ENCODE measurements around the gene TMEM163.
A peak's percentile ranks its signal among the peaks of the same experiment; 100 is the strongest.

The TMEM163 gene

GRCh38 chr2:134704173-134704572 is 14.6 kb downstream of the TMEM163 start:
- TF ChIP-seq JUND (IDR thresholded peaks at IDR 0.05; ENCODE audit: low read depth): no peak
- in situ Hi-C loops (cut with HindIII; ENCODE audit: low pct_unique_long_range_greater_than_20kb, low sequenced_read_pairs): no loop called here
- DNase-seq (ENCODE audit: low read depth in 1 of 2, low spot score in 1 of 2): no peak

DNA sequence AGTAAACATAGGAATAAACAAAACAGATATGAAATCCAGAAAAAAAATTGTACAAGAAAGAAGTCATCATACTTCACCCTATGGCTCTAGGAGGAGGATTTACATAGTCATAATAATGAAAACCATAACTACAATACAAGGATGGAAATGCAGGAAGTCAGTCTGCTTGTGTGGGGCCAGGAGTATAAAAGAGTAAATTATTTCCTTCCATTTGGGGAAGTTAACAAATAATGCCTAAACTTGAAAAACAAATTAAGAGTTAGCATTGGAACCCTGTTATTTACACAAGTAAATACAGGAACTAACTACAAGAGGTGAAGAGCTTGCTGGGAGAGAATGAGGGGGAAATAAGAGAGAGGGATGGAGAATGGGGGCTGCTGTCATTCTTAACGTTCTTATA is 15.4 kb downstream of the TMEM163 start:
- TF ChIP-seq JUND (IDR thresholded peaks at IDR 0.05; ENCODE audit: low read depth): no peak

GRCh38 chr2:134700730-134701129 is 18.1 kb downstream of the TMEM163 start:
- no peak for DNase-seq (ENCODE audit: low read depth in 1 of 2, low spot score in 1 of 2)
- in situ Hi-C loops (cut with HindIII; ENCODE audit: low pct_unique_long_range_greater_than_20kb, low sequenced_read_pairs): no loop called here
- TF ChIP-seq JUND (IDR thresholded peaks at IDR 0.05; ENCODE audit: low read depth): no peak

More for the DNA sequence above, 15.4 kb downstream of the TMEM163 start:
- no peak for DNase-seq (ENCODE audit: low read depth in 1 of 2, low spot score in 1 of 2)
- in situ Hi-C loops (cut with HindIII; ENCODE audit: low pct_unique_long_range_greater_than_20kb, low sequenced_read_pairs): no loop called here

- in situ Hi-C loops (cut with HindIII; ENCODE audit: low pct_unique_long_range_greater_than_20kb, low sequenced_read_pairs): no loop called here
- DNase-seq (ENCODE audit: low read depth in 1 of 2, low spot score in 1 of 2): no peak
- TF ChIP-seq JUND (IDR thresholded peaks at IDR 0.05; ENCODE audit: low read depth): no peak
Observed at GRCh38 chr2:134694411-134694810, 24.4 kb downstream of the TMEM163 start.

- in situ Hi-C loops (cut with HindIII; ENCODE audit: low pct_unique_long_range_greater_than_20kb, low sequenced_read_pairs): no loop called here
- no peak for DNase-seq (ENCODE audit: low read depth in 1 of 2, low spot score in 1 of 2)
Observed at GRCh38 chr2:134693359-134694330, 25.2 kb downstream of the TMEM163 start.

GRCh38 chr2:134692499-134692898 is 26.3 kb downstream of the TMEM163 start:
- TF ChIP-seq JUND (IDR thresholded peaks at IDR 0.05; ENCODE audit: low read depth): no peak
- in situ Hi-C loops (cut with HindIII; ENCODE audit: low pct_unique_long_range_greater_than_20kb, low sequenced_read_pairs): no loop called here
- DNase-seq (ENCODE audit: low read depth in 1 of 2, low spot score in 1 of 2): peak in 1 of 2 experiments; percentile 18

More at GRCh38 chr2:134693359-134694330, 25.2 kb downstream of the TMEM163 start:
- TF ChIP-seq JUND (IDR thresholded peaks at IDR 0.05; ENCODE audit: low read depth): no peak

DNA sequence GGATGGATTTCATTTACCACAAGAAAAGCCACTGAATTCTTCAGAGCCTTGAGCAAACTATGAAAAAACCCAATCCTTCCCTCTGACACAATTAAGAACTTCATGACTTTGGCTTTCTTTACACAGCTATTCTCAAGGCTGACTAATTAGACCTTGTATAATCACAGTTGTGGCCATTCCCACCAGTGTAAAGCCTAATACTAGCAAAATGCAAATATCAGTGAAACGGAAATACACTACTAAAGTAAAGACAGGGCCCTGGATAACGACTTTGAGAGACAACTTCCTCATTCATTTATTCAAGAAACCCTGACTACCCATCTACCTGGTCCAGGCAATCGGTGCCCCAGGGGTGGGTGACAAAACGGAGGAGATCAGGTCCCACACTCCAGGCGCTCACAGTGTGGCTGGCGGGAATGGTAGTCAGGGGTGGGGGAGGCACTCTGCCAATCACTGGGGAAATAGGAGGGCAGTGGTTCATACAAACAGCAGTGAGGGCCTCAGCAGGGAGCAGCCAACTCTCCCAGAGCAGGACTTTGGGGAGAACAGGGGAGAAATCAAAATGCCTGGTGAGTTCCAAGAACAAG is 28.1 kb downstream of the TMEM163 start:
- no peak for TF ChIP-seq JUND (IDR thresholded peaks at IDR 0.05; ENCODE audit: low read depth)
- in situ Hi-C loops (cut with HindIII; ENCODE audit: low pct_unique_long_range_greater_than_20kb, low sequenced_read_pairs): no loop called here

GRCh38 chr2:134689315-134689714 is 29.5 kb downstream of the TMEM163 start:
- no peak for DNase-seq (ENCODE audit: low read depth in 1 of 2, low spot score in 1 of 2)
- no peak for TF ChIP-seq JUND (IDR thresholded peaks at IDR 0.05; ENCODE audit: low read depth)
- in situ Hi-C loops (cut with HindIII; ENCODE audit: low pct_unique_long_range_greater_than_20kb, low sequenced_read_pairs): no loop called here

More for the DNA sequence above, 28.1 kb downstream of the TMEM163 start:
- no peak for DNase-seq (ENCODE audit: low read depth in 1 of 2, low spot score in 1 of 2)

GRCh38 chr2:134685967-134686366 is 32.8 kb downstream of the TMEM163 start:
- no peak for TF ChIP-seq JUND (IDR thresholded peaks at IDR 0.05; ENCODE audit: low read depth)
- no peak for DNase-seq (ENCODE audit: low read depth in 1 of 2, low spot score in 1 of 2)
- in situ Hi-C loops (cut with HindIII; ENCODE audit: low pct_unique_long_range_greater_than_20kb, low sequenced_read_pairs): no loop called here

GRCh38 chr2:134683561-134684112 is 35.2 kb downstream of the TMEM163 start:
- in situ Hi-C loops (cut with HindIII; ENCODE audit: low pct_unique_long_range_greater_than_20kb, low sequenced_read_pairs): no loop called here
- no peak for DNase-seq (ENCODE audit: low read depth in 1 of 2, low spot score in 1 of 2)
- TF ChIP-seq JUND (IDR thresholded peaks at IDR 0.05; ENCODE audit: low read depth): no peak

DNA sequence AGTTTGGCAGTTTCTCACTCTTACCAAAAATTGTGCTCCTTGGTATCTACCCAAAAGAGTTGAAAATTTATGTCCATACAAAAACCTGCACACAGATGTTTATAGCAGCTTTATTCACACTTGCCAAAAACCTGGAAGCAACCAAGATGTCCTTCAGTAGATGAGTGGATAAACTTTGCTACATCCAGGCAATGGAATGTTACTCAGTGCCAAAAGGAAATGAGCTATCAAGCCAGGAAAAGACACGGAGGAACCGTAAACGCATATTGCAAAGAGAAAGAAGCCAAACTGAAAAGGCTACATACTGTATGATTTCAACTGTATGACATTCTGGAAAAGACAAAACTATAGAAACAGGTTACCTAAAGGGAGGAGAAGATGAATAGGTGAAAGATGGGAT is 36.1 kb downstream of the TMEM163 start:
- in situ Hi-C loops (cut with HindIII; ENCODE audit: low pct_unique_long_range_greater_than_20kb, low sequenced_read_pairs): no loop called here
- DNase-seq (ENCODE audit: low read depth in 1 of 2, low spot score in 1 of 2): no peak
- no peak for TF ChIP-seq JUND (IDR thresholded peaks at IDR 0.05; ENCODE audit: low read depth)

GRCh38 chr2:134681201-134681600 is 37.6 kb downstream of the TMEM163 start:
- DNase-seq (ENCODE audit: low read depth in 1 of 2, low spot score in 1 of 2): no peak
- in situ Hi-C loops (cut with HindIII; ENCODE audit: low pct_unique_long_range_greater_than_20kb, low sequenced_read_pairs): no loop called here
- TF ChIP-seq JUND (IDR thresholded peaks at IDR 0.05; ENCODE audit: low read depth): no peak

- in situ Hi-C loops (cut with HindIII; ENCODE audit: low pct_unique_long_range_greater_than_20kb, low sequenced_read_pairs): no loop called here
- DNase-seq (ENCODE audit: low read depth in 1 of 2, low spot score in 1 of 2): no peak
- TF ChIP-seq JUND (IDR thresholded peaks at IDR 0.05; ENCODE audit: low read depth): no peak
Observed at GRCh38 chr2:134679745-134680144, 39.1 kb downstream of the TMEM163 start.

All from T47D (cell line).